Measurements from ENCODE around the gene MBNL3.

DNA sequence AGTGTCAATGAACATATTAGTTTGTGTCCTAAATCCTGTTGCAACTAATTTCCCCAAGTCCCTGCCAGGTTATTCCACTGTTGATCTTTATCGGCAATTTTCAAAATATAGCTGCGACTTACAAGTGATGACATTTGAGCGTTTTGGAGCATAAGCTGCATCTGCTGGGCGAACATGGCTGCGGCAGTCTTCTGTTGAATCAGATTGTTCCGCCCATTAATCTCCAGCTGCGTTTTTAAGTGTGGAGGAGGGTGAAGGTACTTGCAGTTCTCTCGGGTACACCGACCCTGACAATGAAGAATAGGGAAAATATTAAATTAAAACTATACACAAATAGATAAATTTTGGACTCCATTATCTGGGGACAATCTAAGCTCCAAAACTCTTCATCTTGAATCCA lies 82.7 kb downstream of the MBNL3 start:
- TF ChIP-seq, protein P1, sequence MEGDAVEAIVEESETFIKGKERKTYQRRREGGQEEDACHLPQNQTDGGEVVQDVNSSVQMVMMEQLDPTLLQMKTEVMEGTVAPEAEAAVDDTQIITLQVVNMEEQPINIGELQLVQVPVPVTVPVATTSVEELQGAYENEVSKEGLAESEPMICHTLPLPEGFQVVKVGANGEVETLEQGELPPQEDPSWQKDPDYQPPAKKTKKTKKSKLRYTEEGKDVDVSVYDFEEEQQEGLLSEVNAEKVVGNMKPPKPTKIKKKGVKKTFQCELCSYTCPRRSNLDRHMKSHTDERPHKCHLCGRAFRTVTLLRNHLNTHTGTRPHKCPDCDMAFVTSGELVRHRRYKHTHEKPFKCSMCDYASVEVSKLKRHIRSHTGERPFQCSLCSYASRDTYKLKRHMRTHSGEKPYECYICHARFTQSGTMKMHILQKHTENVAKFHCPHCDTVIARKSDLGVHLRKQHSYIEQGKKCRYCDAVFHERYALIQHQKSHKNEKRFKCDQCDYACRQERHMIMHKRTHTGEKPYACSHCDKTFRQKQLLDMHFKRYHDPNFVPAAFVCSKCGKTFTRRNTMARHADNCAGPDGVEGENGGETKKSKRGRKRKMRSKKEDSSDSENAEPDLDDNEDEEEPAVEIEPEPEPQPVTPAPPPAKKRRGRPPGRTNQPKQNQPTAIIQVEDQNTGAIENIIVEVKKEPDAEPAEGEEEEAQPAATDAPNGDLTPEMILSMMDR (IDR thresholded peaks at IDR 0.05; ENCODE audit: low read depth, low read length) = no peak
- TF ChIP-seq EZH2phosphoT487 (IDR thresholded peaks at IDR 0.05; ENCODE audit: low read depth) = no peak

Measured in OCI-LY3 (cell line).